Effector memory CD4-positive, alpha-beta T cell (primary cell): Measurements from ENCODE around the gene MYO10.

Experiments
- DNase-seq, 3 donors: peaks; one replicate each; pipeline ENCODE4 v3.0.0-alpha.2; 2020
- H3K27ac ChIP-seq: 2 replicates; pipeline ENCODE4 v1.7.0; 2013; ENCODE audit warnings: mild to moderate bottlenecking, low read length, moderate library complexity; ENCODE audit not compliant: insufficient read depth, poor library complexity, severe bottlenecking
- H3K27me3 ChIP-seq: replicated peaks from 2 replicates; pipeline ENCODE4 v1.7.0; 2013; ENCODE audit warnings: mild to moderate bottlenecking, low read length; ENCODE audit not compliant: insufficient read depth, control insufficient read depth, poor library complexity, severe bottlenecking
- H3K36me3 ChIP-seq: 2 replicates; pipeline ENCODE4 v1.7.0; 2013; ENCODE audit warnings: mild to moderate bottlenecking, low read length, moderate library complexity; ENCODE audit not compliant: control insufficient read depth, insufficient read depth
- H3K4me1 ChIP-seq: 2 replicates; pipeline ENCODE4 v1.7.0; 2013; ENCODE audit warnings: low read length, mild to moderate bottlenecking; ENCODE audit not compliant: control insufficient read depth, insufficient read depth, poor library complexity, severe bottlenecking
- H3K4me3 ChIP-seq: 2 replicates; pipeline ENCODE4 v1.7.0; 2013; ENCODE audit warnings: low read length, low read depth, mild to moderate bottlenecking; ENCODE audit not compliant: insufficient read depth, poor library complexity, severe bottlenecking
- H3K9me3 ChIP-seq: 2 replicates; pipeline ENCODE4 v1.7.0; 2013; ENCODE audit warnings: mild to moderate bottlenecking, low read length, moderate library complexity; ENCODE audit not compliant: control insufficient read depth

The MYO10 gene

GRCh38 chr5:16691731-16692130 is 244.4 kb downstream of the MYO10 start:
- no peaks in the 10 kb centered on the region for H3K36me3 ChIP-seq
- H3K27ac ChIP-seq = no peak overlapping the region
- H3K27me3 ChIP-seq = no peaks in the 10 kb centered on the region
- no peak for DNase-seq
- no peak overlapping the region for H3K4me3 ChIP-seq
- no peaks in the 10 kb centered on the region for H3K9me3 ChIP-seq
- no peaks in the 10 kb centered on the region for H3K4me1 ChIP-seq

DNA sequence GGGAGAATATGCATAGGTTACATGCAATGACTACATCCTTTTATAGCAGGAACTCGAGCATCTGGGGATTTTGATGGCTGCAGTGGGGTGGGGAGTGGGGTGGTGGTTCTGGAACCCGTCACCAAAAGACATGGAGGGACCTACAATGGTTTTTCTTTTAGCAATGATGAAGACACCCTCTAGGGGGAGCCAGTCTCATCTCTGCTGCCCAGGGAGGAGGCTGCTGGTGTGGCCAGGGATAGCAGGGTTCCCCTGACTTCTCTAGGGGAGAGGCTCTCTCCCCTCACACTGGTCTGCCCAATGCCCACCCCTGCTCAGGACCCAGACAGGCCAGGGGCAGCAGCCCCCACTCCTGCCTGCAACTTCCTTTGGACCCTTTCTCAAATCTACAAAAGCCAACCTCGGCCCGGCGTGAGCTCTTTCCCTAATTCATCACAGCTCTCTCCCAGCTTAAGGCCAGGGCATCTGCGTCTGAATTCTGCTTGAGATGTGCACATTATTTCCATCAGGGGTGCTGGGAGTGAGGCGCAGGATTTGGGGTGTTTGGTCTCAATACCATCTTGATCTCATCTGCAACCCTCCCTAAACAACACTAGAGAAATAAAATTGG is 245.7 kb downstream of the MYO10 start:
- Histone ChIP-seq H3K4me1 (no peaks in the 10 kb centered on the region), H3K9me3 (no peaks in the 10 kb centered on the region), H3K36me3 (no peaks in the 10 kb centered on the region), H3K27me3 (no peaks in the 10 kb centered on the region), H3K4me3 (no peak overlapping the region), H3K27ac (no peak overlapping the region)
- DNase-seq = no peak

DNA sequence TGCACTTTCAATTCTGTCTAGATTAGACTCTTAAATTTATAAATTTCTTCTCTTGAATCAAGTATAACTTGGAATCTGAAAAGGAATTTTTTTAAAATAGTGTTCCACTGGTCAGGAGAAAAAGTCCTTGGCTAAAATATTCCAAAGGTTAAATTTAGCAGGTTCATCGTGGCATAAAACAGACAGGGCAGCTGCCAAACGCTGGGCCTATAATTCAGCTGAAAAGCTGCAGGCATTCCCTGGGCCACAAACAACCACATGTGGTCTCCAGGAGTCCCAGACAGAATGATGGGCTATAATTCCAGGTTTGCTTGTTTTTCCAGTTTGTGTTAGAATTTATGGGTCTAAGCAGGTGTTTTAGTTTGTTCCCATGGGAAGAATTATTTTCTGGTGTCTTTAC is 248.2 kb downstream of the MYO10 start:
- no peaks in the 10 kb centered on the region for H3K27me3 ChIP-seq
- no peak overlapping the region for H3K27ac ChIP-seq
- DNase-seq = no peak
- no peaks in the 10 kb centered on the region for H3K36me3 ChIP-seq
- H3K4me3 ChIP-seq = no peak overlapping the region
- no peaks in the 10 kb centered on the region for H3K4me1 ChIP-seq
- H3K9me3 ChIP-seq = no peaks in the 10 kb centered on the region

DNA sequence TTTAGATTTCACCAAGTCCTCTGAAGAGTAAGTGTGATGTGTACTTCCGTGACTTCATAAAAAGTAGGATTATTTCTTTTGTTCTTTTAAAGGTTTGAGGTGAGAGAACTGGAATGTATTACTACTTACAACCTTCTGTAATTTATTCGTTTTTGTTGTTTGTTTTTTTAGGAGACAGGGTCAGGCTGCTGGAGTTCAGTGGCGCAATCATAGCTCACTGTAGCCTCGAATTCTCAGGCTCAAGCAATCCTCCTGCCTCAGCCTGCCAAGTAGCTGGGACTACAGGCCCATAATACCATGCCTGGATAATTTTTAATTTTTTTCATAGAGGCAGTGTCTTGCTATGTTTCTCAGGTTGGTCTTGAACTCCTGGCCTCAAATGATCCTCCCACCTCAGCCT is 251.0 kb downstream of the MYO10 start:
- Histone ChIP-seq H3K9me3 (no peaks in the 10 kb centered on the region), H3K4me1 (no peaks in the 10 kb centered on the region), H3K36me3 (no peaks in the 10 kb centered on the region), H3K4me3 (no peak overlapping the region), H3K27ac (no peak overlapping the region), H3K27me3 (no peaks in the 10 kb centered on the region)
- no peak for DNase-seq

DNA sequence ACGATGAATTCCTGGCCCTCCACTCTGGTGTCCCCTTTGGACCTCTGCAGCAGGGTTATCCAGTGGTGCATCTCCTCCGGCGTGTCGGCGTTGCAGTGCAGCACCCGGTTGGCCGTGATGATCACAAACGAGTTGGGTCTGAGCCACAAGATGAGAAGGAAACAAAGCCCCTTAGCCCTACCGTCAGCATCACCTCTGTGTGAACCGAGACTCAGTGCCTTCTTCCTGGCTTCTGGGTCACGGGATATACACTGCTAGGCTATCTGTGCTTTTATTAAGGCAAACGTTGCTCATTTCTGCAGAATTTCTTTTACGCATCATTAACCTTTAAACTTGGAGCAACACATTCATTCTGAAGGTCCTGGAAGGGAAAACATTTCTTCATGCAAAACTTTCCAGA is 254.2 kb downstream of the MYO10 start:
- no peak overlapping the region for H3K4me3 ChIP-seq
- H3K9me3 ChIP-seq = no peaks in the 10 kb centered on the region
- no peaks in the 10 kb centered on the region for H3K36me3 ChIP-seq
- no peak overlapping the region for H3K27ac ChIP-seq
- DNase-seq = no peak
- H3K27me3 ChIP-seq = no peaks in the 10 kb centered on the region
- H3K4me1 ChIP-seq = no peaks in the 10 kb centered on the region

- no peak for DNase-seq
- no peak overlapping the region for H3K27ac ChIP-seq
- H3K9me3 ChIP-seq = no peaks in the 10 kb centered on the region
- H3K27me3 ChIP-seq = no peaks in the 10 kb centered on the region
- H3K4me1 ChIP-seq = no peaks in the 10 kb centered on the region
- H3K36me3 ChIP-seq = no peaks in the 10 kb centered on the region
- H3K4me3 ChIP-seq = no peak overlapping the region
Observed at GRCh38 chr5:16679863-16680262, 256.2 kb downstream of the MYO10 start.

DNA sequence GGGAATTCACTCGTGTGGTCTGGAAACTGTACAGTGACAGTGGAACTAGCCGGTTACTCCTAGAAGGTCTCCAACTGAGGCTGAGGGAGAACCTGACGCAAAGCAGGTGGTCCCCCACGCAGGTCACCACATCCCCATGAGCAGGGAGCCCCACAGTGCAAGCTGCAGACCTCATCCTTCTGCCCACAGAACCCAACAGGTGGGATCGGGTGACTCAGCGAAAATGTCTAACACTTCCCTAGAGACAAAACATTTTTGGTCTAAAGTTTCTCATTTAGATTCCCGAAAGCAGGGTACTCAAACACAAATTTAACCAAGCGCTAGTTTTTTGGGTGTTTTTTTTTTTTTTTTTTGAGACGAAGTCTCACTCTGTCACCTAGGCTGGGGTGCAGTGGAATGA is 256.9 kb downstream of the MYO10 start:
- no peaks in the 10 kb centered on the region for H3K36me3 ChIP-seq
- no peaks in the 10 kb centered on the region for H3K9me3 ChIP-seq
- no peaks in the 10 kb centered on the region for H3K27me3 ChIP-seq
- no peaks in the 10 kb centered on the region for H3K4me1 ChIP-seq
- H3K4me3 ChIP-seq = no peak overlapping the region
- H3K27ac ChIP-seq = no peak overlapping the region
- DNase-seq = no peak

GRCh38 chr5:16675806-16676205 is 260.3 kb downstream of the MYO10 start:
- Histone ChIP-seq H3K27me3 (no peaks in the 10 kb centered on the region), H3K36me3 (no peaks in the 10 kb centered on the region), H3K9me3 (no peaks in the 10 kb centered on the region), H3K4me3 (no peak overlapping the region), H3K27ac (no peak overlapping the region), H3K4me1 (no peaks in the 10 kb centered on the region)
- no peak for DNase-seq

DNA sequence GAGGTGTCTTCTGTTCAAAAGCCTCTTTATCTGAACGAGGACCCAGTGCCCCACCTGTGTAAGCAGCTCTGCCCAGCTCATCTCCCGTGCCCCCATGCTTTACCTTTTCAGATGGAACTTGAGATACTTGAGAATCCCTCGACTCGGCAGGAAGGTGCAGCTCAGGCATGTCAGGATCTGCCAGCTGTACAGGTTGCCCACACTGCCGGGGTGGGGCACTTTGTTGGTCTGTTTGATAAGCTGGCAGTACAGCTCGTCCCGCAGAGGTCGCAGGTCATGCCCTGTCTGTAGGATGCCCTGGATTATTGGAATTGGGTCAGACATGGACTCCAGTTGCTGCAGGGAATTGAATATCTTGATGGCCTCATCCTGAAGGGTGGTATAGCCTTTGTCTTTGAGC is 261.3 kb downstream of the MYO10 start:
- Histone ChIP-seq H3K4me3 (no peak overlapping the region), H3K9me3 (no peaks in the 10 kb centered on the region), H3K4me1 (no peaks in the 10 kb centered on the region), H3K36me3 (no peaks in the 10 kb centered on the region), H3K27ac (no peak overlapping the region), H3K27me3 (no peaks in the 10 kb centered on the region)
- no peak for DNase-seq

DNA sequence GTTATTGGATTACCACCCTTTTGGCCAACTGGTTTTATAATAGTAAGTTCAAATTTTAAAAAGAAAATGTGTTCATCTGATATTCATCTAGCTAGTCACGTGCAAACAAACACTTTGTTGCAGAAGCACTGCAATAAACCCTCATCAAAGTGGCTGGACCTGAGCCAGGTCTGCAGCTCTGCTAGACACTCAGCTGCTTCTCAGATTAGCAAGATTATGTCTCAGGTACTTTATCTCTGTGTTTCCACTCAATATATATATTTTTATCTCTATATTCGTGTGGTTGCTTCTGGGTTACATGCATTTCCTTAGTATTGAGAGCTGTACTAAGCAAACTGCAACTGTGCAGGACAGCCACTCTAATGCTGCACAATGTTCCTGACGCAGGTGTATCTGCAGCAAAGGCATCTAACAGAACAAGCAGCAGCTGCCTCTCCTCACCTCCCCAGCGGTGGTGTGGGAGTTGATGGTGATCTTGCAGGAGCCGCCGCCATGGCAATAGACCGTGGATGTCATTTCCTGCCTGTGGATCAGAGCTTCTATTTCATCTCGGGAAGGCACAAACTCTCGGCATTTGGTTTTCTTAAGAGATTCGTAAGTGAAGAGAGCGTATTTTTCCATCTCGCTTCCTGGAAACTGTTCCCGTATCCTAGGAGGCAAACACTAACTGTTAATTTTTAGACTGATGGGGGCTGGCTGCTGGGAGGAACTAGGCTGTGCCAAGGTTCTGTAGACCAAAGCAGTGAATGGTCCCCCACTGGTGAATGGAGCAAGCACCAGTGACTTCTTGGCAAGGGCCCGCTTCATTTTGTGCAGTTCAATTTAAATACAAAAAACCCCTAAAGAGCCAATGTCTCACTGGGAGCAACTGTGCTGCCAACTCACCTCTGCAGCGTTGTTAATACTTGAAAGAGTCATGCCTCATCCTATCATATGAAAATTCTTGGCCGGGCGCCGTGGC is 262.6 kb downstream of the MYO10 start:
- no peak overlapping the region for H3K27ac ChIP-seq
- no peaks in the 10 kb centered on the region for H3K36me3 ChIP-seq
- H3K4me1 ChIP-seq = no peaks in the 10 kb centered on the region
- H3K4me3 ChIP-seq = no peak overlapping the region
- DNase-seq = peak in 1 of 3 donors; percentile 4
- no peaks in the 10 kb centered on the region for H3K9me3 ChIP-seq
- no peaks in the 10 kb centered on the region for H3K27me3 ChIP-seq
